ENCODE data around the gene AAGAB.
"Not testable (repeated sequence)": the region's sequence is repeated elsewhere in the genome, so short reads cannot be mapped to it uniquely, and the experiment has no call there.

The AAGAB gene

GRCh38 chr15:67254238-67255175 lies at the start of gene AAGAB, which contains the start of gene IQCH:
Gene AAGAB (minus strand): TSS chr15:67254661. CDS start chr15:67254631, 30 bp downstream.
Gene IQCH (plus strand): TSS chr15:67254786. CDS start chr15:67254897, 111 bp downstream.
- no peaks in the 10 kb centered on the region for H3K9me3 Mint-ChIP-seq

GRCh38 chr15:67303490-67304363 lies 49.3 kb upstream of the AAGAB start:
- H3K36me3 Mint-ChIP-seq (ENCODE audit: low read depth): no peaks in the 10 kb centered on the region
- H3K27ac Mint-ChIP-seq: no peak overlapping the region
- H3K4me3 Mint-ChIP-seq: no peak overlapping the region
- peaks cover 33% of the 10 kb centered on the region for H3K27me3 Mint-ChIP-seq (ENCODE audit: low read depth)
- no peak for DNase-seq (ENCODE audit: low spot score)
- no peaks in the 10 kb centered on the region for H3K4me1 Mint-ChIP-seq (ENCODE audit: low read depth)
- no peaks in the 10 kb centered on the region for H3K9me3 Mint-ChIP-seq

More at GRCh38 chr15:67254238-67255175, at the start of gene AAGAB, which contains the start of gene IQCH:
- Mint-ChIP-seq H3K4me3 (peak within 1 kb of the TSS; percentile 100), H3K36me3 (ENCODE audit: low read depth) (peaks cover 10% of the 10 kb centered on the region), H3K4me1 (ENCODE audit: low read depth) (peaks cover 31% of the 10 kb centered on the region), H3K27me3 (ENCODE audit: low read depth) (peaks cover 23% of the 10 kb centered on the region), H3K27ac (peak within 1 kb of the TSS; percentile 98)
- DNase-seq (ENCODE audit: low spot score): peak; percentile 98

- no peak overlapping the region for H3K27ac Mint-ChIP-seq
- H3K4me3 Mint-ChIP-seq: no peak overlapping the region
- no peaks in the 10 kb centered on the region for H3K9me3 Mint-ChIP-seq
- peaks cover 24% of the 10 kb centered on the region for H3K27me3 Mint-ChIP-seq (ENCODE audit: low read depth)
- no peaks in the 10 kb centered on the region for H3K4me1 Mint-ChIP-seq (ENCODE audit: low read depth)
- no peaks in the 10 kb centered on the region for H3K36me3 Mint-ChIP-seq (ENCODE audit: low read depth)
- DNase-seq (ENCODE audit: low spot score): no peak
Measured at GRCh38 chr15:67300266-67301025, 46.0 kb upstream of the AAGAB start.

- no peaks in the 10 kb centered on the region for H3K36me3 Mint-ChIP-seq (ENCODE audit: low read depth)
- H3K4me1 Mint-ChIP-seq (ENCODE audit: low read depth): no peaks in the 10 kb centered on the region
- peaks cover 16% of the 10 kb centered on the region for H3K27me3 Mint-ChIP-seq (ENCODE audit: low read depth)
- no peaks in the 10 kb centered on the region for H3K9me3 Mint-ChIP-seq
- DNase-seq (ENCODE audit: low spot score): no peak
- H3K4me3 Mint-ChIP-seq: no peak overlapping the region
- H3K27ac Mint-ChIP-seq: no peak overlapping the region
Measured at GRCh38 chr15:67296684-67297083, 42.2 kb upstream of the AAGAB start.

- Mint-ChIP-seq H3K9me3 (no peaks in the 10 kb centered on the region), H3K4me3 (no peak overlapping the region), H3K27ac (no peak overlapping the region), H3K4me1 (ENCODE audit: low read depth) (no peaks in the 10 kb centered on the region), H3K27me3 (ENCODE audit: low read depth) (peaks cover 16% of the 10 kb centered on the region), H3K36me3 (ENCODE audit: low read depth) (no peaks in the 10 kb centered on the region)
- DNase-seq (ENCODE audit: low spot score): no peak
Measured at GRCh38 chr15:67296188-67296587, 41.7 kb upstream of the AAGAB start.

- H3K27ac Mint-ChIP-seq: no peak overlapping the region
- no peaks in the 10 kb centered on the region for H3K36me3 Mint-ChIP-seq (ENCODE audit: low read depth)
- H3K27me3 Mint-ChIP-seq (ENCODE audit: low read depth): peaks cover 9% of the 10 kb centered on the region
- H3K4me3 Mint-ChIP-seq: no peak overlapping the region
- H3K9me3 Mint-ChIP-seq: peaks cover 3% of the 10 kb centered on the region
- DNase-seq (ENCODE audit: low spot score): no peak
- H3K4me1 Mint-ChIP-seq (ENCODE audit: low read depth): no peaks in the 10 kb centered on the region
Measured at GRCh38 chr15:67290319-67290718, 35.9 kb upstream of the AAGAB start.

GRCh38 chr15:67286400-67286799 lies 31.9 kb upstream of the AAGAB start:
- H3K36me3 Mint-ChIP-seq (ENCODE audit: low read depth); H3K4me3 Mint-ChIP-seq; H3K9me3 Mint-ChIP-seq; DNase-seq (ENCODE audit: low spot score); H3K4me1 Mint-ChIP-seq (ENCODE audit: low read depth); H3K27ac Mint-ChIP-seq: not testable (repeated sequence)
- H3K27me3 Mint-ChIP-seq (ENCODE audit: low read depth): peaks cover 19% of the 10 kb centered on the region

GRCh38 chr15:67285625-67286024 lies 31.2 kb upstream of the AAGAB start:
- not testable (repeated sequence) for H3K4me3 Mint-ChIP-seq; H3K4me1 Mint-ChIP-seq (ENCODE audit: low read depth); H3K27ac Mint-ChIP-seq; H3K9me3 Mint-ChIP-seq; H3K36me3 Mint-ChIP-seq (ENCODE audit: low read depth); DNase-seq (ENCODE audit: low spot score)
- H3K27me3 Mint-ChIP-seq (ENCODE audit: low read depth): peaks cover 20% of the 10 kb centered on the region

GRCh38 chr15:67281714-67282113 lies 27.3 kb upstream of the AAGAB start:
- Mint-ChIP-seq H3K27me3 (ENCODE audit: low read depth) (peaks cover 27% of the 10 kb centered on the region), H3K36me3 (ENCODE audit: low read depth) (no peaks in the 10 kb centered on the region), H3K27ac (no peak overlapping the region)

GRCh38 chr15:67280217-67280616 lies 25.8 kb upstream of the AAGAB start:
- H3K27ac Mint-ChIP-seq: no peak overlapping the region
- no peak for DNase-seq (ENCODE audit: low spot score)
- H3K4me1 Mint-ChIP-seq (ENCODE audit: low read depth): no peaks in the 10 kb centered on the region
- H3K4me3 Mint-ChIP-seq: no peak overlapping the region
- H3K9me3 Mint-ChIP-seq: peaks cover 1% of the 10 kb centered on the region
- H3K36me3 Mint-ChIP-seq (ENCODE audit: low read depth): no peaks in the 10 kb centered on the region
- peaks cover 27% of the 10 kb centered on the region for H3K27me3 Mint-ChIP-seq (ENCODE audit: low read depth)

More at GRCh38 chr15:67281714-67282113, 27.3 kb upstream of the AAGAB start:
- no peak for DNase-seq (ENCODE audit: low spot score)
- Mint-ChIP-seq H3K9me3 (peaks cover 5% of the 10 kb centered on the region), H3K4me3 (no peak overlapping the region), H3K4me1 (ENCODE audit: low read depth) (no peaks in the 10 kb centered on the region)

GRCh38 chr15:67276666-67277065 lies 22.2 kb upstream of the AAGAB start:
- Mint-ChIP-seq H3K9me3 (peaks cover 14% of the 10 kb centered on the region), H3K36me3 (ENCODE audit: low read depth) (peaks cover 3% of the 10 kb centered on the region), H3K27me3 (ENCODE audit: low read depth) (peaks cover 32% of the 10 kb centered on the region), H3K4me1 (ENCODE audit: low read depth) (no peaks in the 10 kb centered on the region), H3K27ac (no peak overlapping the region), H3K4me3 (no peak overlapping the region)
- DNase-seq (ENCODE audit: low spot score): no peak

- no peak for DNase-seq (ENCODE audit: low spot score)
- H3K4me1 Mint-ChIP-seq (ENCODE audit: low read depth): no peaks in the 10 kb centered on the region
- no peak overlapping the region for H3K27ac Mint-ChIP-seq
- peaks cover 46% of the 10 kb centered on the region for H3K27me3 Mint-ChIP-seq (ENCODE audit: low read depth)
- peaks cover 14% of the 10 kb centered on the region for H3K9me3 Mint-ChIP-seq
- peaks cover 3% of the 10 kb centered on the region for H3K36me3 Mint-ChIP-seq (ENCODE audit: low read depth)
- H3K4me3 Mint-ChIP-seq: no peak overlapping the region
Measured at GRCh38 chr15:67274236-67274635, 19.8 kb upstream of the AAGAB start.
